Memory B cell (primary cell): ENCODE measurements around the gene LCK.
"Not testable (repeated sequence)": the region's sequence is repeated elsewhere in the genome, so short reads cannot be mapped to it uniquely, and the experiment has no call there.

Experiments
- ATAC-seq: fragments of 150-1000 bp; cut with Tn5 transposase; 2 replicates; pipeline ENCODE4 v1.10.0; 2021; ENCODE audit warnings: low read depth, mild to moderate bottlenecking, moderate library complexity
- DNase-seq, 2 donors: peaks; one replicate each; pipeline ENCODE4 v3.0.0; 2022; ENCODE audit warnings: low spot score in 2 of 2
- H3K27ac Mint-ChIP-seq: one replicate; pipeline ENCODE4 v1.8.0; 2022; ENCODE audit warnings: mild to moderate bottlenecking, moderate library complexity, mixed read lengths
- H3K27me3 Mint-ChIP-seq: one replicate; pipeline ENCODE4 v1.8.0; 2022; ENCODE audit warnings: mixed read lengths
- H3K36me3 Mint-ChIP-seq: one replicate; pipeline ENCODE4 v1.8.0; 2022; ENCODE audit warnings: mild to moderate bottlenecking, mixed read lengths
- H3K4me1 Mint-ChIP-seq: one replicate; pipeline ENCODE4 v1.8.0; 2022; ENCODE audit warnings: mixed read lengths
- H3K4me3 Mint-ChIP-seq: one replicate; pipeline ENCODE4 v1.8.0; 2022; ENCODE audit warnings: mild to moderate bottlenecking, moderate library complexity, mixed read lengths
- H3K9me3 Mint-ChIP-seq: one replicate; pipeline ENCODE4 v1.8.0; 2022; ENCODE audit warnings: mixed read lengths

Gene LCK

GRCh38 chr1:32275424-32275823 is 24.4 kb downstream of the LCK start:
- no peak for ATAC-seq
- Mint-ChIP-seq H3K27me3 (no peaks in the 10 kb centered on the region), H3K27ac (no peak overlapping the region), H3K36me3 (peaks cover 15% of the 10 kb centered on the region), H3K4me3 (no peak overlapping the region), H3K9me3 (no peaks in the 10 kb centered on the region), H3K4me1 (peaks cover 24% of the 10 kb centered on the region)
- DNase-seq = no peak

DNA sequence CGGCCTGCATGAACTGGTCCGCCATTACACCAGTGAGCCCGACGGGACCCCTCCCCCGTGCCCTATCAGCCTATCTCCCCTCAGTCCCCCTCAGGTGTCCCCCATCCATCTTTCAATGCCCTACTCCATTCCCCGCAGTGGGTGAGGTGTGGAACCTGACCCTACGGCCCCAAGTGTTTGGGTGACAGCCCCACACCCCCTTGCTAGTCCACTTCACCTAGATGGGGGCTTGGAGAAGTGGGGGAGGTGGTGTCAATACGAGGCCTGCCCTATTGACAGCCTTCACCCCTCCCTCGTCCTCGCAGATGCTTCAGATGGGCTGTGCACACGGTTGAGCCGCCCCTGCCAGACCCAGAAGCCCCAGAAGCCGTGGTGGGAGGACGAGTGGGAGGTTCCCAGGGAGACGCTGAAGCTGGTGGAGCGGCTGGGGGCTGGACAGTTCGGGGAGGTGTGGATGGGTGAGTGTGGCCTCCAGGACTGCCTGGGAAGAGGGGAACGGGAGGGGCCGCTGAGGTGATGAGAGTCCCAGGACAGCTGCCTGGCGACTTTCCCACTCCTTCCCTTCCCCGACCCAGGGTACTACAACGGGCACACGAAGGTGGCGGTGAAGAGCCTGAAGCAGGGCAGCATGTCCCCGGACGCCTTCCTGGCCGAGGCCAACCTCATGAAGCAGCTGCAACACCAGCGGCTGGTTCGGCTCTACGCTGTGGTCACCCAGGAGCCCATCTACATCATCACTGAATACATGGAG is 25.1 kb downstream of the LCK start:
- peaks cover 15% of the 10 kb centered on the region for H3K36me3 Mint-ChIP-seq
- no peak for DNase-seq
- H3K27me3 Mint-ChIP-seq = no peaks in the 10 kb centered on the region
- H3K27ac Mint-ChIP-seq = peak overlapping the region; percentile 24
- H3K4me1 Mint-ChIP-seq = peaks cover 24% of the 10 kb centered on the region
- H3K9me3 Mint-ChIP-seq = no peaks in the 10 kb centered on the region
- ATAC-seq = no peak
- no peak overlapping the region for H3K4me3 Mint-ChIP-seq

GRCh38 chr1:32284777-32285176 is 33.7 kb downstream of the LCK start:
- not testable (repeated sequence) for H3K36me3 Mint-ChIP-seq

GRCh38 chr1:32285658-32286057 is 34.6 kb downstream of the LCK start:
- ATAC-seq = no peak

More at GRCh38 chr1:32284777-32285176, 33.7 kb downstream of the LCK start:
- not testable (repeated sequence) for H3K9me3 Mint-ChIP-seq, H3K27me3 Mint-ChIP-seq, H3K4me3 Mint-ChIP-seq, DNase-seq, H3K4me1 Mint-ChIP-seq, H3K27ac Mint-ChIP-seq, ATAC-seq

GRCh38 chr1:32286763-32287162 is 35.7 kb downstream of the LCK start:
- ATAC-seq = no peak
- Mint-ChIP-seq H3K9me3 (no peaks in the 10 kb centered on the region), H3K27me3 (no peaks in the 10 kb centered on the region), H3K4me1 (peaks cover 3% of the 10 kb centered on the region), H3K4me3 (no peak overlapping the region), H3K27ac (no peak overlapping the region), H3K36me3 (peaks cover 6% of the 10 kb centered on the region)
- no peak for DNase-seq

More at GRCh38 chr1:32285658-32286057, 34.6 kb downstream of the LCK start:
- H3K4me3 Mint-ChIP-seq = no peak overlapping the region
- H3K27me3 Mint-ChIP-seq = no peaks in the 10 kb centered on the region
- H3K9me3 Mint-ChIP-seq = no peaks in the 10 kb centered on the region
- no peaks in the 10 kb centered on the region for H3K4me1 Mint-ChIP-seq
- peaks cover 6% of the 10 kb centered on the region for H3K36me3 Mint-ChIP-seq
- H3K27ac Mint-ChIP-seq = no peak overlapping the region
- no peak for DNase-seq

DNA sequence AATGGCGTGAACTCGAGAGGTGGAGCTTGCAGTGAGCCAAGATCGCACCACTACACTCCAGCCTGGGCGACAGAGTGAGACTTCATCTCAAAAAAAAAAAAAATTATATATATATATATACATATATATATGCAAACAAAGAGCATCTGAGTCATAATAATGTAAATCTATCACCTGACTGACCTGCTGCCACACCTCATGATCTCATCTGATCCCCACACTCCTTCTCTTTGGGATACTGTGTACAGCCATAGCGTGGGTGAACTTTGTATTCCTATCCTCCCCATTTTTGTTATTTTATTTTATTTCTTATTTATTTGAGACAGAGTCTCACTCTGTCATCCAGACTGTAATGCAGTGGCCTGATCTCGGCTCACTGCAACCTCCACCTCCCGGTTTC is 38.2 kb downstream of the LCK start:
- Mint-ChIP-seq H3K9me3 (no peaks in the 10 kb centered on the region), H3K36me3 (peaks cover 7% of the 10 kb centered on the region), H3K4me3 (no peak overlapping the region), H3K27ac (no peak overlapping the region), H3K4me1 (peaks cover 10% of the 10 kb centered on the region), H3K27me3 (no peaks in the 10 kb centered on the region)
- DNase-seq = no peak
- ATAC-seq = no peak

DNA sequence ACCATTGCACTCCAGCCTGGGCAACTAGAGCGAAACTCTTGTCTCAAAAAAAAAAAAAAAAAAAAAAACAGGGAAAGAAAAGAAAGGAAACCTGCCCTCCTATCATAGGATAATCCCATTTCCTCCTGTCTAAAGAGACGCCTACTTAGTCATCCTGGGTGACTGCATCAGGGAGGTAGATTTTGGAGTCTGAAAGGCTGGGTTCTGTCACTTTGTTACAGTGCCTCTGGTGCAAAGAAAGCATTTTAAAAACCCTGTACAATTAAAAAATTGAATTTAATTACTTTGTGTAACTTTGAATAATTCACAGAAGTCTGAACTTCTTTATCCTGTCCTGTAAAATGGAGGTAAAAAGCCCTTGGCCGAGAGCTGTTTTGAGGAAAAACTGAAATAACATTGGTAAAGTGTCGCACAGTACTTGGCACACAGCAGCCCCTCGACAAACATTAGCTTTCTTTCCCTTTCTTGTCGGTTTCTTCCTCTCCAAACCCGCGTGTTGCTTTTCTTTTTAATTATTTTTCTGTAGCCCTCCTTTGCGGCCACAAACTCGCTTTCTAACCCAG is 40.2 kb downstream of the LCK start:
- peaks cover 21% of the 10 kb centered on the region for H3K4me1 Mint-ChIP-seq
- ATAC-seq (no peak), DNase-seq (no peak)
- H3K27me3 Mint-ChIP-seq = no peaks in the 10 kb centered on the region
- no peaks in the 10 kb centered on the region for H3K9me3 Mint-ChIP-seq
- peaks cover 3% of the 10 kb centered on the region for H3K36me3 Mint-ChIP-seq
- peak overlapping the region; percentile 99 for H3K4me3 Mint-ChIP-seq
- H3K27ac Mint-ChIP-seq = peak overlapping the region; percentile 91

DNA sequence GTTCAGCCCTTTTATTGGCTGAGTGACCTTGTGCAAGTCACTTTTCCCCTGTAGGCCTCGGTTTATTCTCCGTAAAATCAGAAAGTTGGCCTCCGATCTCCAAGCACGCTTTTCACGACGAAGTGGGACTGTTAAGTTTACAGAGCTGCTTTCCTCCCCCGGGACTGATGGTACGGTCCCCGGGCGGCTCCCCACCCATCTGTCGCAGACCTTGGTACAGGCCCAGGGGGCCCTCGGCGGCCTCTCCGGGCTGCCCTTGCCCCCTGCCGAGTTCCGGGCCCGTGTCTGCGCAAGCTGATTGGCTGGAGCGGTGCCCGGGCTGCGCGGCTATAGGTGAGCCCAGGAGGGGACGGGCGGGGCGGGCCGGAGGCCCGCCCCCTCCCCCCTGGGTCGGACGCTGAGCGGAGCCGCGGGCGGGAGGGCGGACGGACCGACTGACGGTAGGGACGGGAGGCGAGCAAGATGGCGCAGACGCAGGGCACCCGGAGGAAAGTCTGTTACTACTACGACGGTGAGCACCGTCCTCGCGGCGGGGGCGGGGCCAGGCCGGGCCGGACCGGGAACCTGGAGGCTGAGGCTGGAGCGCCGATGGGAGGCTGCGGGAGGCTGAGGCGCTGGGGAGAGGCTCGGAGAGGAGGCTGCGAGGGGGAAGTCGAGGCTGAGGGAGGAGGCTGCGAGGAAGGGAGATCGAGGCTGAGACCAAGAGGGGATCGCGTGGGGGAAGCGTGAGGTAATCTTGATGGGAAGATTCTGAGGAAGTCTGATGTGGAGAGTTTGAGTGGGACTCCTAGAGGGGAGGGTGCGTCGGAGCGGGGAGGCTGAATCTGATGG is 40.9 kb downstream of the LCK start, which contains the start of gene HDAC1:
TSS of gene HDAC1 (plus strand) at position 376 of the 831 bp plus-strand sequence. CDS start at position 463, 87 bp downstream.
- peaks cover 8% of the 10 kb centered on the region for H3K36me3 Mint-ChIP-seq
- peak; percentile 94 for ATAC-seq
- H3K27me3 Mint-ChIP-seq = no peaks in the 10 kb centered on the region
- H3K4me3 Mint-ChIP-seq = peak within 1 kb of the TSS; percentile 99
- H3K4me1 Mint-ChIP-seq = peaks cover 27% of the 10 kb centered on the region
- peak; percentile 91 to 94 for DNase-seq
- no peaks in the 10 kb centered on the region for H3K9me3 Mint-ChIP-seq
- peak within 1 kb of the TSS; percentile 91 for H3K27ac Mint-ChIP-seq

DNA sequence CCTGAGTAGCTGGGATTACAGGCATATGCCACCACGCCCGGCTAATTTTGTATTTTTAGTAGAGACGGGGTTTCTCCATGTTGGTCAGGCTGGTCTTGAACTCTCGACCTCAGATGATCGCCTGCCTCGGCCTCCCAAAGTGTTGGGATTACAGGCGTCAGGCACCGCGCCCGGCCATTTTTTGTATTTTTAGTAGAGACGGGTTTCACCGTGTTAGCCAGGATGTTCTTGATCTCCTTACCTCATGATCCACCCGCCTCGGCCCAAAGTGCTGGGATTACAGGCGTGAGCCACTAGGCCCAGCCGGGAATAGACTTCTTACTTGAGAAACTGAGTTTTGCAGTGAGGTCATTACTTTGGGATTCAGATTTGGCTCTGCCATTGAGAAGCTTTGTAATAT is 47.1 kb downstream of the LCK start:
- H3K36me3 Mint-ChIP-seq = peaks cover 20% of the 10 kb centered on the region
- DNase-seq, H3K27ac Mint-ChIP-seq, H3K9me3 Mint-ChIP-seq, H3K27me3 Mint-ChIP-seq, ATAC-seq, H3K4me3 Mint-ChIP-seq: not testable (repeated sequence)
- H3K4me1 Mint-ChIP-seq = peaks cover 32% of the 10 kb centered on the region

- peak overlapping the region; percentile 35 for H3K27ac Mint-ChIP-seq
- no peaks in the 10 kb centered on the region for H3K27me3 Mint-ChIP-seq
- DNase-seq (no peak), ATAC-seq (no peak)
- peaks cover 36% of the 10 kb centered on the region for H3K4me1 Mint-ChIP-seq
- H3K9me3 Mint-ChIP-seq = no peaks in the 10 kb centered on the region
- H3K36me3 Mint-ChIP-seq = peaks cover 28% of the 10 kb centered on the region
- no peak overlapping the region for H3K4me3 Mint-ChIP-seq
Observed at GRCh38 chr1:32299327-32299726, 48.3 kb downstream of the LCK start.

DNA sequence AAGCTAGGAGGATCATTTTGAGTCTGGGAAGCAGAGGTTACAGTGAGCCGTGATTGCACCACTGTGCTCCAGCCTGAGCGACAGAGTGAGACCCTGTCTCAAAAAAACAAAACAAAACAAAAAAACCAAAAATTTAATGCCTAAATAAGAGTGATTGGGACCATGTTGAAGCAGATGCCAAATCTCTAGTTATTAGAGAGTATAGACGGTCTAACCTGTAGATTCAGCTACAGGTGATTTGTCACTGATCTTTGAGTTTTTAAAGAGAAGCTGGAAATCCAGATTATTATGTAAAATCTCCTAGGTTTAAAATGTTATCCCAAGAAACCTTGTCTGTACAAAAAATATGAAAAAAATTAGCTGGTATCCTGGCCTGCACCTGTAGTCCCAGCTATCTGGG is 52.3 kb downstream of the LCK start:
- H3K9me3 Mint-ChIP-seq = no peaks in the 10 kb centered on the region
- no peak overlapping the region for H3K4me3 Mint-ChIP-seq
- peaks cover 30% of the 10 kb centered on the region for H3K4me1 Mint-ChIP-seq
- DNase-seq (no peak), ATAC-seq (no peak)
- no peaks in the 10 kb centered on the region for H3K27me3 Mint-ChIP-seq
- peaks cover 36% of the 10 kb centered on the region for H3K36me3 Mint-ChIP-seq
- no peak overlapping the region for H3K27ac Mint-ChIP-seq

DNA sequence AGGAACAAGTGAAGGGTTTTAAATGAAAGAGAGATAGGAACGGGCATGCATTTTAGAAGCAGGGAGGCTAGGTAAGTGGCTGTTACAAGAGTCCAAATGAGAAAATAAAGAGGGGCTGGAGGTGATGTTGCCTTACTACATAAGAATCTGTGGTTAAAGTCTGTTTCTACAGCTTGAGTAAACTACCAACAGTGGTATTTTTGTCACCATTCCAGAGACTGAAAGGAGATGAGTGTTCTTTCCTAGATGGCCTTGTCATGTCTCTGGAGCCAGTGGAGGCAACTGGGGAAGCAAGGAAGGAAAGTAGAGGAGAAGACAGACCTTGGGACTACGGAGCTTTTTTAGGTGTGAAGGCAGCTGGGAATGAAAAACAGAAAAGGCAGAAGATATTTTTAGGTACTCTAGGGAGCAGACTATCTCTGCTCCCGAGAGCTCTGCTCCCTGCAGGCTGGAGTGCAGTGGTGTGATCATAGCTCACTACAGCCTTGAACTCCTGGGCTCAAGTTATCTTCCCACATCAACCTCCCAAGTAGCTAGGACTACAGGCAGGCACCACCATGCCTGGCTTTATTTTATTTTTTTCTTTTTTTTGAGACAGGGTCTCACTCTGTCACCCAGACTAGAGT is 53.0 kb downstream of the LCK start:
- no peaks in the 10 kb centered on the region for H3K9me3 Mint-ChIP-seq
- no peak for DNase-seq
- no peaks in the 10 kb centered on the region for H3K27me3 Mint-ChIP-seq
- no peak overlapping the region for H3K4me3 Mint-ChIP-seq
- H3K36me3 Mint-ChIP-seq = peaks cover 38% of the 10 kb centered on the region
- H3K4me1 Mint-ChIP-seq = peaks cover 30% of the 10 kb centered on the region
- H3K27ac Mint-ChIP-seq = peak overlapping the region; percentile 9
- no peak for ATAC-seq

GRCh38 chr1:32305310-32305709 is 54.2 kb downstream of the LCK start:
- Mint-ChIP-seq H3K4me3 (no peak overlapping the region), H3K36me3 (peaks cover 41% of the 10 kb centered on the region), H3K27ac (peak overlapping the region; percentile 67), H3K27me3 (no peaks in the 10 kb centered on the region), H3K4me1 (peaks cover 38% of the 10 kb centered on the region), H3K9me3 (no peaks in the 10 kb centered on the region)
- DNase-seq = no peak
- no peak for ATAC-seq

DNA sequence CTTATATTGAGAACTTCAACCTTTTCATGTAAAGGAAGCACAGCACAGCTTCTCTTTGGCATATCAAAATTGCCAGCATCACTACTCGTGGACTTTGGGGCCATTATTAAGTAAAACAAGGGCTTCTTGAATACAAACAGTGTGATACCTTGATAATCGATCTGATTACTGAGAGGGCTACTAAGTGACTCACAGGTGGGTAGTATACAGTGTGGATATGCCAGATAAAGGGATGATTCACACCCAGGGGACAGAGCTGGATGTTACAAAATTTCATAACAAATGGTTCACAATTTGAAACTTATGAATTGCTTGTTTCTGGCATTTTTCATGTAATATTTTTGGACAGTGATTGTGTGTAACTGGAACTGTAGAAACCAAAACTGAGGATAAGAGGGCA is 56.3 kb downstream of the LCK start:
- DNase-seq (no peak), ATAC-seq (no peak)
- Mint-ChIP-seq H3K27ac (peak overlapping the region; percentile 52), H3K27me3 (no peaks in the 10 kb centered on the region), H3K4me1 (peaks cover 37% of the 10 kb centered on the region), H3K36me3 (peaks cover 35% of the 10 kb centered on the region), H3K9me3 (no peaks in the 10 kb centered on the region), H3K4me3 (peak overlapping the region; percentile 31)
